HG03159 (cell line): Measurements from ENCODE around the gene DDX18.
"Not testable (repeated sequence)": the region's sequence is repeated elsewhere in the genome, so short reads cannot be mapped to it uniquely, and the experiment has no call there.

Source experiments
- ATAC-seq: cut with Tn5 transposase; IDR thresholded peaks from one replicate; pipeline ENCODE4 v1.9.1; 2021; ENCODE audit warnings: mild to moderate bottlenecking, moderate library complexity; ENCODE audit not compliant: unreplicated experiment

DDX18 gene

GRCh38 chr2:117814417-117815264 lies at the start of gene DDX18:
Gene DDX18 (plus strand): TSS chr2:117814691. CDS start chr2:117814778, 87 bp downstream.
- peak; percentile 97 for ATAC-seq

GRCh38 chr2:117770730-117771129 lies 43.8 kb upstream of the DDX18 start:
- ATAC-seq = no peak

- no peak for ATAC-seq
Measured at GRCh38 chr2:117771969-117772630, 42.4 kb upstream of the DDX18 start.

GRCh38 chr2:117774716-117775115 lies 39.8 kb upstream of the DDX18 start:
- no peak for ATAC-seq

GRCh38 chr2:117775703-117776219 lies 38.7 kb upstream of the DDX18 start:
- ATAC-seq = no peak

- ATAC-seq = no peak
Measured at GRCh38 chr2:117776888-117777287, 37.6 kb upstream of the DDX18 start.

- peak; percentile 74 for ATAC-seq
Measured at GRCh38 chr2:117785740-117786139, 28.8 kb upstream of the DDX18 start.

- no peak for ATAC-seq
Measured at GRCh38 chr2:117786520-117786919, 28.0 kb upstream of the DDX18 start.

- no peak for ATAC-seq
Measured at GRCh38 chr2:117789505-117789904, 25.0 kb upstream of the DDX18 start.

- ATAC-seq = no peak
Measured at GRCh38 chr2:117794668-117795067, 19.8 kb upstream of the DDX18 start.

GRCh38 chr2:117801826-117802225 lies 12.7 kb upstream of the DDX18 start:
- no peak for ATAC-seq

GRCh38 chr2:117803644-117804325 lies 10.7 kb upstream of the DDX18 start:
- ATAC-seq = not testable (repeated sequence)

GRCh38 chr2:117812443-117812842 lies 2.0 kb upstream of the DDX18 start:
- no peak for ATAC-seq

GRCh38 chr2:117815946-117816345 lies 1.5 kb downstream of the DDX18 start:
- no peak for ATAC-seq

GRCh38 chr2:117818921-117819320 lies 4.4 kb downstream of the DDX18 start:
- ATAC-seq = no peak

GRCh38 chr2:117820444-117820843 lies 6.0 kb downstream of the DDX18 start:
- ATAC-seq = peak; percentile 68

- ATAC-seq = no peak
Measured at GRCh38 chr2:117825437-117825836, 10.9 kb downstream of the DDX18 start.

- ATAC-seq = not testable (repeated sequence)
Measured at GRCh38 chr2:117827464-117827863, 13.0 kb downstream of the DDX18 start.

GRCh38 chr2:117828870-117829269 lies 14.4 kb downstream of the DDX18 start:
- ATAC-seq = no peak

GRCh38 chr2:117832332-117832731 lies 17.8 kb downstream of the DDX18 start:
- no peak for ATAC-seq

- ATAC-seq = no peak
Measured at GRCh38 chr2:117832905-117833613, 18.6 kb downstream of the DDX18 start.
